HG03095 (cell line): ENCODE data around the gene ANKRD23.
"Not testable (repeated sequence)": the region's sequence is repeated elsewhere in the genome, so short reads cannot be mapped to it uniquely, and the experiment has no call there.

Experiments
- ATAC-seq: cut with Tn5 transposase; IDR thresholded peaks from one replicate; pipeline ENCODE4 v1.9.1; 2021; ENCODE audit warnings: moderate library complexity; ENCODE audit not compliant: unreplicated experiment

Gene ANKRD23

DNA sequence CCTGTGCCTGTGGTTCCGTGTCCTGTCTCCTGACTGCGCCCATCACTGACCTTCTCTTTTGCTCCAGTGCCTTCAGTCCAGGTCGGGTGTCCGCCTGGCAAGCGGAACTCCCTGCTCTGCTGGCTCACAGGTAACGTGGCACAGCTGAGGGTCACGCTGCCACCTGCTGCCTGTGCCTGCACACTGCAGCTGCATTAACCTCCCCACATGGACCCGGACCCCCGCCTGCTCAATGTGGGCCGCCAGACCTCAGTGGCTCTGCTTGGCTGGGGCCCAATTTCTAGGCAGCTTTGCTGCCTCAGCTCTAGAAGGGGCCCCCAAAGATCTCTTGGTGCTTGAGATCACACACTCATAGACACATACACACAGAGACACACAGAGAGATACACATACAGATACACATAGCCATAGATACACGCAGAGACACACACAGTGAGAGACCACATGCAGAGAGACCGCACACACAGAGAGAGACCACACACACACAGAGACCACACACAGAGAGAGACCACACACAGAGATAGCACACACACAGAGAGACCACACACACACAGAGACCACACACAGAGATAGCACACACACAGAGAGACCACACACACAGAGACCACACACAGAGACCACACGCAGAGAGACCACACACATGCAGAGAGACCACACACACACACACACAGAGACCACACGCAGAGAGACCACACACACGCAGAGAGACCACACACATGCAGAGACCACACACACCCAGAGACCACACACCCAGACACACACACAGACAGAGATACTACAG, 42.6 kb downstream of the ANKRD23 start:
- ATAC-seq = peak; percentile 70

DNA sequence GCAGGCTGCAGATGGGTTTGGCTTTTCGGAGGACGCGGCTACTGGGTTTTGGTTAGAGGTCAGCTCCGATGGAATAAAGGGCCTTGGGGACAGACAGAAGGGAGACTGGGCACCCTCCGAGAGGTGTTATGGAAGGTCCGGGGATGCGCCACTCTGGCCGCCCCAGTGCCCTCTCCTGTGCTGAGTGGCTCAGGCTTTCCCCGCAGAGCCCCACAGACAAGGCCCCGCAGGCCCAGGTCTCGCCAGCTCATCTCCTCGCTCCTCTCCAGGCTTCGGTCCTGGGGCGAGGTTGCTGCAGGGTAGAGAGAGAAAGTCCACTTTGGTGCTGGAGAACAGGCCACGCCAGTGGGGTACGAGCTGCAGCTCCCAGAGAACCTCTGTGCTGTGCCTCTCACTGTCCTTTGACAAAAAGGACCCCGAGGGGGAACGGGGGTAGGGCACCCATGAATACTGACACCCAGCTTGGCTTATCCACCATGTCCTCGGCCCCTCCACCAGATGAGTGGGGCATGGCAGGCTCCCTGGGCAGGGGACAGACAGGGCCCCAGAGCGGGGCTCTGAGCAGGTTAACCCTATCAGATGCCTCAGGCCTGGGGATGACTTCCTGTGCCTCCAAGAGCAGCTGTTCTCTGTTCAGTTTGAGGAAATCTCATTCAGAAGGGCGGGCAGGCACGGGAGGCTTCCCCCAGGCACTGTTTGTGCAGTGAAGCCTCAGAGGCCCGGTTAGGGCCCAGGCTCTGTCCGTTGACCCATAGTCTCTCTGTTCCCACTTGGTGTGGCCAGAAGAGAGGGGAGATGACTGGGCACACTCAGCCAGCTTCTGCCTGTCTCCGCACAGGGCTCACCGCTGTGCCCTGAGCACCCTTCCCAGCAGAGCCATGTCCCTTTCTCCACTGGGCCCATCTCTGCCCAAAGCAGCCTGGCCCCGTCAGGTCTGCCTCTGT, 43.5 kb downstream of the ANKRD23 start:
- peak; percentile 12 for ATAC-seq

DNA sequence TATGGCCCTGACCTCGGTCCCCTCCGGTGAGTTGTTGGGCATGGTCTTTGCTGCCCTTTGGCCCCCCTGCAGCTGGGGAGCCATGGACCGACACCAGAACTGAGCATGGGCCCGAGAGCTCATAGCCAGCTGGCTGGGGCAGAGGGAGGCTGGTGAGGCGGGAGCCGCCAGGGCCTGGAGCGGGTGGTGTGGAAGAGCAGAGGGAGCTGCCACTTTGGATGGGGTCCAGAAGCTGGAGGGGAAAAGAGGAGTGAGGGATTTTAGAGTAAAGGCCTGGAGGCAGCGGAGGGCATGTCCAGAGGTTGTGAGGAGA, 44.2 kb downstream of the ANKRD23 start:
- no peak for ATAC-seq

DNA sequence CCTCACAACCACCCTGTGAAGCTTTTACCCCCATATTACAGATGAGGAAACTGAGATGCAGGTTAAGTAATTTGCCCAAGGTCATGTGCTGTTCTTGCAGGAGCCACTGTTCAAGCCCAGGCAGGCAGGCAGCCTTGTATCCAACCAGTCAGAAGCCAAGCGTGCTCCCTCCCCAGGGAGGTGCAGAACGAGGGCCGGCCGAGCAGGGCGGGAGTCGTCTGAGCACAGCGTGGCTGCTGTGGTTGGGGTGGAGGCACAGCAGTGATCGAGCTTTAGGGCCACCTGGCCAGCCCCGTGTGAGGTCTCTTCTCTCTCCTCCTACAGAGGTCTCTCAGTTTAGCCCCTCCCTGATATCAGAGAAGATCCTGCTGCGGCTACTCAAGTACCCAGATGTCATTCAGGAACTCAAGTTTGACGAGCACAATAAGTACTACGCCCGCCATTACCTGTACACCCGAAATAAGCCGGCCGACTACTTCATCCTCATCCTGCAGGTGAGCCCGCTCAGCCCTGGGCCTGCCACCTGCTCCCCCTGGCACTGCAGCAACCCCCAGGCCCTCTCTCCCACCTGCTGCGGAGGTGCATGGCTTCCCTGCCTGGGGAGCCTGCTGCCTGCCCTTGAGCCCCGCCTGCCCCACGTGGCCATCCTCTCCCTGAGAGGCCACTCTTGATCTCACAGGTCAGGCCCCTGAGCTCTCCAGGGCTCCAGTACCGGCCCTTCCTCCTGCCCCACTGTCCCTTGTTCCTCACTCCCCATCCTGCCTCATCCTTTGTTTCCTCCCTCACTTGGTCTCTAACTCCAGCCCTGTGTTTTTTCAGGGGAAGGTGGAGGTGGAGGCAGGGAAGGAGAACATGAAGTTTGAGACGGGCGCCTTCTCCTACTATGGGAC, 44.8 kb downstream of the ANKRD23 start:
- ATAC-seq = no peak

DNA sequence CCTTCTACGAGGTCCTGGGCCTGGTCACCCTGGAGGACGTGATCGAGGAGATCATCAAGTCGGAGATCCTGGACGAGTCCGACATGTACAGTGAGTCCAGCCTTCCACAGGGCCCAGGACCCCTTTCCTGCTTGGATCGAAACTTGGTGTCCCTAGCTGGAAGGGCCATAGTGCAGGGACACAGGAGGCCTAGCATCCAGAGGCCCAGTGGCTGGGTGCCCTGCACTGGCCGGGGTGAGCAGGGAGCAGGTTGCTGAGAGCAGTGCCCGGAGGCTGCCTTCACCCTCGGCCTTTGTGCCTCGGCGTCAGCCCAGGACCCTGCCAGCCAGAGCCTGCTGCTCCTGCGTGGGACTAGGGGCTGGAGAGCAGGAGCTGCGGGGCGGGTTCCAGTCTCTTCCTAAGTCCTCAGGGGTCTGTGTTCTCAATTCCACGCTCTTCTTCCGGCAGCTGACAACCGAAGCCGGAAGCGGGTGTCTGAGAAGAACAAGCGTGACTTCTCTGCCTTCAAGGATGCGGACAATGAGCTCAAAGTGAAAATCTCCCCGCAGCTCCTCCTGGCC, 46.7 kb downstream of the ANKRD23 start:
- no peak for ATAC-seq

DNA sequence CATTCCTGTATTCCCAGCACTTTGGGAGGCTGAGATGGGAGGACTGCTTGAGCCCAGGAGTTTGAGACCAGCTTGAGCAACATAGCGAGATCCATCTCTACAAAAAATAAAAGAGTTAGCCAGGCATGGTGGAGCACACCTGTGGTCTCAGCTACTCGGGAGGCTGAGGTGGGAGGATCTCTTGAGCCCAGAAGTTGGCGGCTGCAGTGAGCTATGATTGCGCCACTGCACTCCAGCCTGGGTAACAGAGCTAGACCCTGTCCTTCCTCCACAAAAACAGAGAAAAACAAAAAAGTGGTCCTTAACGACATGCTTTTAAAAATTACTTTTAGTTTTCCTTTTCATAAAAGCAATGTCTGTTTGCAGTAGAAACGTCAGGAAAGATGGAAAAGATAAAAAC, 47.3 kb downstream of the ANKRD23 start:
- ATAC-seq = not testable (repeated sequence)

DNA sequence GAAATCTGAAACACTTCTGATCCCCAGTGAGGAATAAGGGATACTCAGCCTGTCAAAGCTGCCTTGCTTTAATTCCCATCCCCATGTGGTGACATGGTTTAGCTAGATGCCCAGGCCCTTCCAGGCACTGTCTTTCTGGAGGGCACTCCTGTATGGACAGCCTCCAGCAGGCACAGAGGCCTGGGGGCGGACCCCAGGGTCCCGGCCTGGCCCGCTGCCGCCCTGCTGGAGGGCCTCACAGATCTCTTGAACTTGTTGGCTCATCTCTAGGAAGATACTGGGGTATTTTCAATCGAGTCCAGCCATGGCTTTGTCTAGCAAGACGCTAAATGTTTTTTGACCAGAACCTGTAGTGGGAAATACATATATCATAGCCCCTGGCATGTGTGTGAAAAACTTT, 48.7 kb downstream of the ANKRD23 start:
- ATAC-seq = no peak

DNA sequence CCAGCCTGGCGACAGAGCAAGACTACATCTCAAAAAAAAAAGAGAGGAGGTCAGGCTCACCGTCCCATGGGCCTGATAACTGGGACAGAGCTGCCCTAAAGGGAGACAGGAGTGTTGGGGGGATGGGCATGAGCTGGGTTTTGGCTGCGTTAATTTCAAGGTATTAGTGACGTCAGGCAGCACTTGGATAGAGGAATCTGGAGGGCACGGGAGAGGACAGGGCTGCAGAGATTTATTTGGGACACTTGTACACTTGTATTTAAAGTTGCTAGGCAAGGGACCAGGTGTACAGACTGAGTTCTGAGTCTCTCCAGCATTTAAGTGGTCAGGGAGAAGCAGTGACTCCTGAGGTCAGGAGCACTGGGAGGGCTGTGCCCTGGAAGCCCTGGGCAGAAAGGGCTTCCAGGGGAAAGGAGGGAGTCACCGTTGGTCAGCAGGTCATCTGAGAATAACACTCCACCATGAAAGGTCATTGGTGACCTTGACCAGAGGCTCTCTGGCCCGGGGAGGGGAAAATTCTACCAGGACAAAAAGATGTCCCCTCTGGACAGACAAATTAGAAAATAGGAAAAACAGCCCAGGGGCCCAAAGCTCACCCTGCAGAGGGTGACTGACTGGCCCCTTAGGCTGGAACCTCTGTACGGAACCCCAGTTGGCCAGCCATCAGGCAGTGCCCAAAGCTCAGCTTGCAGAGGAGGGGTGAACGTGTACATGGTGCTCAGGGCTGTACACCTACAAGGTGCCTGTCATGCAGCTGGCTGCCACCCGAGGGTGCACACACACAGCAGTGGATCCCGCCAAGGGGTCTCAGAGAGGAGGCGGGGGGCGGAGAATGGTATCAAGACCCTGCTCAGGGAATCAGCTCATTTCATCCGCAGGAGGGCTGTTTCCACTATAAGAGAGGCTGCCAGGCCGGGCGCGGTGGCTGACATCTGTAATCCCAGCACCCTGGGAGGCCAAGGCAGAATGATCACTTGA, 50.8 kb downstream of the ANKRD23 start:
- ATAC-seq = no peak

DNA sequence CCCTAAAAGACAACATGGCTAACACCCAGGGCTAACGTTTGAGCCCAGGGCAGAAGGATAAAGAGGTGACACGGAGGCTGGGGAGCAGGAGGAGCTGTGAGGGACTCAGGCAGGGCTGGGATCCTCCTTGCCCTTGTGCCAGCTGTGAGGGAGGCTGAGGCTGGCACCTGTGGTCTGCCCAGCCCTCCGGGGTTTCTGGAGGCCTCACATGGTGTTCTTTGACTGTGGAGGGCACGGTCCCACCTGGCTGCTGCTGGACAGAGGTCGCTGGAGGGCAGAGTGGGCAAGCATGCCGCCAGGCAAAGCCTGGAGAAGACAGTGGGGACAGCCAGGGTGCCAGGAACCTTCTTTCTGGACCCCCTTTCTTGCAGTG, 54.6 kb downstream of the ANKRD23 start:
- no peak for ATAC-seq

DNA sequence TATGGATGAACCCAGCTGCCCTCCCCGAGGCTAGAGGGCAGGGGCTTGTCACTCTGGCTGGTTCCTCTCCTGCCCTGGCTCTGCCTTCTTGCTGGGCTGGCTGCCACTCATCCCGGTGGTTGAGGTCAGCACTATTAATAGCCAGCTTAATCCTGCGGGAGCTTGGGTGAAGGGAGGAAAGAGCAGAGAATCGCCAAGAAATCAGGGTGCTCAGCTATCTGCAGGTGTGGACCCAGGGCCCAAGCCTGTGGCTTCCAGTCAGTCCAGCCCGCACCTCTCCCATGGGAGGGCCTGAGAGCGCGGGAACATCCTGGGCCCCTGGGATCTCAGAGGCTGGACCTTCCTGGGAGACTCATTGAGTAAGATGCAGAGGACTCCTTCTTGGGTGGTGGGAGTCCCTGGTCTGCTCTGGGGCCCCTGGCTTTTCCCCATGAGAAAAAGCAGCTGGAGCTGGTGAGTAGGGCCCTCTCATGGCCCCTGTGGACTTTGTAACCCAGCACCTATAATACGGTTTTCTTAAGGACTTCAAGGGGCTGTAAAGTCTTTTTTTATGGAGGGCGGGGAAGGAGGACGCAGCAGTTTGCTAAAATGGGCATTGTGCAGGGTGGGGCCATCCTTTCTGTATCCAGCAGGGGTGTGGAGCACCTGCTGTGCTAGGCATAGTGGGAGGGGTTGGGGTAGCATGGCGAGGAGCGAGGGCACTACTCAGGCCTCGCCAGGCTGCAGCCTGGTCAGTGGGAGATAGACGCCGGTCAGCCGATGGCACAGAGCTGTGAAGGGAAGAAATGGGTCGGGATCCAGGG, 55.2 kb downstream of the ANKRD23 start:
- ATAC-seq = no peak
